ENCODE data around the gene LRRN4CL. TPM values are rescaled to one million over a fixed set of nuclear protein-coding genes. Genes with fewer than 3 reads are reported as not detected.

The LRRN4CL gene
- total and polyA plus RNA-seq, 2 of the 4 experiments (the other 2 are of a cell fraction): 0.36 to 0.84 TPM

GRCh38 chr11:62671608-62672389 is 17.5 kb downstream of the LRRN4CL start, which contains the start of the genes LBHD1 and UQCC3:
TSS of gene LBHD1 (minus strand) at chr11:62672267. CDS start at chr11:62670031, 2,236 bp downstream.
TSS of gene UQCC3 (plus strand) at chr11:62671673. CDS start at chr11:62671746, 73 bp downstream.
- Histone ChIP-seq H3K14ac (replicated peaks; ENCODE audit: low read depth, low read length) (peak within 1 kb of the TSS; percentile 97), H2BK15ac (ENCODE audit: low read depth, low read length) (peak within 1 kb of the TSS; percentile 37; the same call in 1 of the 3 replicates), H3K9me1 (ENCODE audit: insufficient read depth, low read length) (peaks cover 3% of the 10 kb centered on the region; the same call in 1 of the 2 replicates), H3K27ac (ENCODE audit: insufficient read depth, low read length) (peak within 1 kb of the TSS; percentile 96), H2BK120ac (ENCODE audit: low read depth, low read length) (peak within 1 kb of the TSS; percentile 59), H4K20me1 (ENCODE audit: insufficient read depth, low read length) (0 out of 2 replicates have a peak, but pooled peaks cover 3% of the 10 kb centered on the region), H2BK20ac (ENCODE audit: low read depth, low read length) (no peak within 1 kb of the TSS), H4K8ac (ENCODE audit: low read depth in 2 of 2, low read length in 2 of 2) (peak within 1 kb of the TSS; percentile 91 to 98), H3K23ac (ENCODE audit: low read depth, low read length) (peak within 1 kb of the TSS; percentile 98), H3K9me3 (ENCODE audit: control insufficient read depth, insufficient read depth, low read length) (no peaks in the 10 kb centered on the region), H3K79me1 (ENCODE audit: low read depth in 1 of 2, low read length in 2 of 2) (peaks cover 23 to 53% of the 10 kb centered on the region in 2 experiments), H2AK9ac (replicated peaks; ENCODE audit: low read depth, low read length, poor library complexity) (peak within 1 kb of the TSS; percentile 93), H2AK5ac (ENCODE audit: low read depth, low read length) (peak within 1 kb of the TSS; percentile 76), H3K4me2 (ENCODE audit: low read depth, low read length) (peak within 1 kb of the TSS; percentile 96), H3K9ac (ENCODE audit: low read depth, low read length) (peak within 1 kb of the TSS; percentile 95), H3K4ac (ENCODE audit: low read depth, low read length) (peak within 1 kb of the TSS; percentile 93), H3K18ac (ENCODE audit: low read depth, low read length) (peak within 1 kb of the TSS; percentile 66), H2AFZ (replicated peaks; ENCODE audit: low read length, poor library complexity) (peak within 1 kb of the TSS; percentile 98), H3K4me3 (ENCODE audit: insufficient read depth, low read depth, low read length) (peak within 1 kb of the TSS; percentile 74), H2BK5ac (ENCODE audit: low read depth, low read length, poor library complexity, severe bottlenecking) (peak within 1 kb of the TSS; percentile 68), H3K4me1 (ENCODE audit: control insufficient read depth, insufficient read depth, low read length) (peaks cover 4% of the 10 kb centered on the region), H3K27me3 (ENCODE audit: control insufficient read depth, insufficient read depth, low read length) (no peaks in the 10 kb centered on the region), H3K56ac (ENCODE audit: extremely low read depth, insufficient read depth, low read length) (peak within 1 kb of the TSS; percentile 92), H4K91ac (ENCODE audit: insufficient read depth, low read depth, low read length) (peak within 1 kb of the TSS; percentile 89), H4K5ac (ENCODE audit: low read depth, low read length) (peak within 1 kb of the TSS; percentile 97), H3K36me3 (ENCODE audit: control insufficient read depth, insufficient read depth, low read length) (peaks cover 16% of the 10 kb centered on the region)
- BruUV-seq (replicated peaks): no TSS peak
- ChIA-PET POLR2A (ENCODE audit: unreplicated experiment) (interaction anchor here (0.5 to 1.4 kb wide), 6 partner anchors 9 to 1070 kb away, joined by 3 to 17 read pairs (median 4); partner anchors contain the start of genes HNRNPUL2 and INTS5), CTCF (interaction anchor here (0.6 kb wide), 1 partner anchor 130 kb away, joined by 7 read pairs; no protein-coding TSS in a partner anchor)
- dilution Hi-C loops (cut with HindIII; ENCODE audit: low sequenced_read_pairs, unreplicated experiment): no loop called here
- intact Hi-C loops (cut with micrococcal nuclease): loop anchor here (1.0 kb wide), 1 partner anchor 8 kb away; the partner anchor contains the start of gene UBXN1
- ATAC-seq (ENCODE audit: low read depth): peak; percentile 83
- TF ChIP-seq ELK1 (IDR thresholded peaks at IDR 0.05; ENCODE audit: borderline replicate concordance, low read depth, low read length) (no peak), POLR2A (IDR thresholded peaks at IDR 0.05; ENCODE audit: low read depth, low read length) (peak; percentile 53; the same call in 1 of the 2 replicates), MAFK (IDR thresholded peaks at IDR 0.05; ENCODE audit: low read depth, low read length) (peak; percentile 51; the same call in 1 of the 2 replicates)
- DNase-seq: peak; percentile 85
- 1% methylated on average over 37 of the region's 59 CpGs; no CpG with 5 or more reads in 1 of the 2 experiments for WGBS, 2 experiments (ENCODE audit: extremely low coverage in 2 of 2, insufficient read length in 1 of 2)
- in situ Hi-C loops (cut with MboI; ENCODE audit: low sequenced_read_pairs): no loop called here
